ENCODE results near the gene KCNMA1.

DNA sequence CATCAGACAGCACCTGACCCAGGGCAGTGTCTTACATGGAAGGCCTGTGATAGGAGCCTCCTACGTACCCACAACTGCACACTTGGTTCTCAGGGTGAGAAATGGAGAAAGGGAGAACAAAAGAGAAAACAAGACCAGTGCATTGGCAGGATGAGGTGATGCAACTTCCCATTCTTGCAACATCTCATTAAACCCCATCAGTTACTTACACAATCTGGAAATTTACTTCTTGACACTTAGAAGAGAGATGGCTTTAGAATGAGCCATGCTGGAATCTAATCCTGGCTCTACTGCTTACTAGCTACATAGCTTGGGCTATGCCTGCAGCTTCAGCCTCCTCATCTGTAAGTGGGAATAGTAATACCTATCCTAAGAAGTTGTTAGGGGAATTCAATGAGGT is 391.7 kb downstream of the KCNMA1 start:
- no peak for TF ChIP-seq CTCF (IDR thresholded peaks at IDR 0.05)
- no peak for TF ChIP-seq POLR2A (IDR thresholded peaks at IDR 0.05)
